Cardiac muscle cell (in vitro differentiated cells and primary cell): ENCODE results near the gene DOCK1. TPM values are rescaled to one million over a fixed set of nuclear protein-coding genes. Genes with fewer than 3 reads are reported as not detected.

Source experiments
- DNase-seq, 2 donors: peaks; one replicate each; pipeline versions ENCODE4 v3.0.0 to v3.0.0-alpha.2; 2010 to 2017; ENCODE audit warnings: low read depth in 1 of 2, low spot score in 1 of 2
- H3K27ac ChIP-seq: fragments of 200-600 bp; sonication (generic); 2 replicates; pipeline ENCODE4 v1.5.1; 2016
- H3K27me3 ChIP-seq: fragments of 200-600 bp; sonication (generic); 2 replicates; pipeline ENCODE4 v1.6.0; 2016; ENCODE audit warnings: control low read depth
- H3K36me3 ChIP-seq: fragments of 200-600 bp; sonication (generic); 2 replicates; pipeline ENCODE4 v1.5.1; 2016; ENCODE audit warnings: control low read depth
- H3K4me1 ChIP-seq: fragments of 200-600 bp; sonication (generic); 2 replicates; pipeline ENCODE4 v1.8.1; 2017; ENCODE audit warnings: low read depth, mild to moderate bottlenecking, mixed run types
- H3K4me3 ChIP-seq: fragments of 200-600 bp; sonication (generic); 2 replicates; pipeline ENCODE4 v1.5.1; 2016; ENCODE audit warnings: mild to moderate bottlenecking
- H3K9me3 ChIP-seq: fragments of 200-600 bp; sonication (generic); 2 replicates; pipeline ENCODE4 v1.5.1; 2017; ENCODE audit warnings: low read depth, mild to moderate bottlenecking, control low read depth
- CTCF ChIP-seq: IDR thresholded peaks from 2 replicates; pipeline ENCODE4 v1.5.1; 2012; ENCODE audit warnings: low read depth, mild to moderate bottlenecking, low read length
- polyA plus RNA-seq: library from polyadenylated mRNA; unstranded; fragments of >200 nt; fragmentation: Nextera tagmentation; extraction: Ambion mirVana; gene quantifications from 2 replicates; pipeline ENCODE4 v1.2.1, GENCODE V29; 2016
- total RNA-seq: library from RNA; depleted of rRNA; stranded (reverse); fragments of >200 nt; gene quantifications from 2 replicates; pipeline ENCODE4 v1.2.3, GENCODE V29; 2016

The DOCK1 gene
- total and polyA plus RNA-seq, 2 experiments from 2014 or later = 15.0 to 30.6 TPM

GRCh38 chr10:127325506-127325905 lies 420.3 kb downstream of the DOCK1 start:
- Histone ChIP-seq H3K27me3 (no peaks in the 10 kb centered on the region), H3K4me1 (no peaks in the 10 kb centered on the region), H3K4me3 (no peak overlapping the region), H3K36me3 (no peaks in the 10 kb centered on the region), H3K27ac (no peak overlapping the region), H3K9me3 (no peaks in the 10 kb centered on the region)
- DNase-seq = no peak
- TF ChIP-seq CTCF = no peak

GRCh38 chr10:127326883-127327282 lies 421.7 kb downstream of the DOCK1 start:
- Histone ChIP-seq H3K27ac (no peak overlapping the region), H3K9me3 (no peaks in the 10 kb centered on the region), H3K36me3 (no peaks in the 10 kb centered on the region), H3K4me3 (no peak overlapping the region), H3K4me1 (no peaks in the 10 kb centered on the region), H3K27me3 (no peaks in the 10 kb centered on the region)
- no peak for DNase-seq
- no peak for TF ChIP-seq CTCF

- no peaks in the 10 kb centered on the region for H3K27me3 ChIP-seq
- H3K27ac ChIP-seq = no peak overlapping the region
- H3K4me3 ChIP-seq = no peak overlapping the region
- DNase-seq = no peak
- TF ChIP-seq CTCF = no peak
- H3K9me3 ChIP-seq = no peaks in the 10 kb centered on the region
- no peaks in the 10 kb centered on the region for H3K36me3 ChIP-seq
- H3K4me1 ChIP-seq = no peaks in the 10 kb centered on the region
These were observed 426.5 kb downstream of the DOCK1 start for GRCh38 chr10:127331696-127332095.

GRCh38 chr10:127332631-127333030 lies 427.4 kb downstream of the DOCK1 start:
- Histone ChIP-seq H3K27me3 (no peaks in the 10 kb centered on the region), H3K4me3 (no peak overlapping the region), H3K9me3 (no peaks in the 10 kb centered on the region), H3K27ac (no peak overlapping the region), H3K4me1 (peaks cover 2% of the 10 kb centered on the region), H3K36me3 (no peaks in the 10 kb centered on the region)
- TF ChIP-seq CTCF = no peak
- no peak for DNase-seq

- Histone ChIP-seq H3K4me3 (no peak overlapping the region), H3K4me1 (peaks cover 20% of the 10 kb centered on the region), H3K9me3 (no peaks in the 10 kb centered on the region), H3K36me3 (no peaks in the 10 kb centered on the region), H3K27me3 (no peaks in the 10 kb centered on the region), H3K27ac (peak overlapping the region; percentile 34)
- peak; percentile 21 to 28 for DNase-seq
- no peak for TF ChIP-seq CTCF
These were observed 432.6 kb downstream of the DOCK1 start for GRCh38 chr10:127337801-127338200.
